ENCODE measurements around the gene STAT5A.
"Not testable (repeated sequence)": the region's sequence is repeated elsewhere in the genome, so short reads cannot be mapped to it uniquely, and the experiment has no call there.

The STAT5A gene

DNA sequence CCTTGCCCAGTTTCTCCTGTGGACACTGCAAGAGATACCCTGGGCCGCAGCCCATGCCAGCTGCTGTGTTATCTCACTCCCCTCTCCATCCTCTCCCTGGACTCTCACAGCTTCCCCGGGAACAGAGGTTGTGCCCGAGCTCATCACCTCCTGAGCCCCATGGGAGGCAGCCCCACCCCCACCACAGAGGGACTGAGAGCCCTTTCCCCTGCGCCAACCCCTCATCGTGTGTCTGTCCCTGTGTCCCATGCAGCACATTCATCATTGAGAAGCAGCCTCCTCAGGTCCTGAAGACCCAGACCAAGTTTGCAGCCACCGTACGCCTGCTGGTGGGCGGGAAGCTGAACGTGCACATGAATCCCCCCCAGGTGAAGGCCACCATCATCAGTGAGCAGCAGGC, 12.7 kb downstream of the STAT5A start:
- Histone ChIP-seq H3K4me3 (replicated peaks; ENCODE audit: insufficient read depth, low read length) (no peak overlapping the region), H3K27me3 (ENCODE audit: insufficient read depth, poor library complexity, severe bottlenecking) (no peaks in the 10 kb centered on the region), H3K27ac (replicated peaks) (no peak overlapping the region)
- no peak for DNase-seq (ENCODE audit: low read depth in 1 of 2, low spot score in 1 of 2)
- no peak for TF ChIP-seq SPI1 (IDR thresholded peaks at IDR 0.05; ENCODE audit: borderline replicate concordance, low read depth)
- TF ChIP-seq GABPA (IDR thresholded peaks at IDR 0.05; ENCODE audit: low read depth): no peak
- TF ChIP-seq POLR2AphosphoS5 (IDR thresholded peaks at IDR 0.05; ENCODE audit: low read depth): no peak
- TF ChIP-seq, protein P1, sequence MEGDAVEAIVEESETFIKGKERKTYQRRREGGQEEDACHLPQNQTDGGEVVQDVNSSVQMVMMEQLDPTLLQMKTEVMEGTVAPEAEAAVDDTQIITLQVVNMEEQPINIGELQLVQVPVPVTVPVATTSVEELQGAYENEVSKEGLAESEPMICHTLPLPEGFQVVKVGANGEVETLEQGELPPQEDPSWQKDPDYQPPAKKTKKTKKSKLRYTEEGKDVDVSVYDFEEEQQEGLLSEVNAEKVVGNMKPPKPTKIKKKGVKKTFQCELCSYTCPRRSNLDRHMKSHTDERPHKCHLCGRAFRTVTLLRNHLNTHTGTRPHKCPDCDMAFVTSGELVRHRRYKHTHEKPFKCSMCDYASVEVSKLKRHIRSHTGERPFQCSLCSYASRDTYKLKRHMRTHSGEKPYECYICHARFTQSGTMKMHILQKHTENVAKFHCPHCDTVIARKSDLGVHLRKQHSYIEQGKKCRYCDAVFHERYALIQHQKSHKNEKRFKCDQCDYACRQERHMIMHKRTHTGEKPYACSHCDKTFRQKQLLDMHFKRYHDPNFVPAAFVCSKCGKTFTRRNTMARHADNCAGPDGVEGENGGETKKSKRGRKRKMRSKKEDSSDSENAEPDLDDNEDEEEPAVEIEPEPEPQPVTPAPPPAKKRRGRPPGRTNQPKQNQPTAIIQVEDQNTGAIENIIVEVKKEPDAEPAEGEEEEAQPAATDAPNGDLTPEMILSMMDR (IDR thresholded peaks at IDR 0.05; ENCODE audit: insufficient read depth, low read length): no peak
- TF ChIP-seq, protein P2, sequence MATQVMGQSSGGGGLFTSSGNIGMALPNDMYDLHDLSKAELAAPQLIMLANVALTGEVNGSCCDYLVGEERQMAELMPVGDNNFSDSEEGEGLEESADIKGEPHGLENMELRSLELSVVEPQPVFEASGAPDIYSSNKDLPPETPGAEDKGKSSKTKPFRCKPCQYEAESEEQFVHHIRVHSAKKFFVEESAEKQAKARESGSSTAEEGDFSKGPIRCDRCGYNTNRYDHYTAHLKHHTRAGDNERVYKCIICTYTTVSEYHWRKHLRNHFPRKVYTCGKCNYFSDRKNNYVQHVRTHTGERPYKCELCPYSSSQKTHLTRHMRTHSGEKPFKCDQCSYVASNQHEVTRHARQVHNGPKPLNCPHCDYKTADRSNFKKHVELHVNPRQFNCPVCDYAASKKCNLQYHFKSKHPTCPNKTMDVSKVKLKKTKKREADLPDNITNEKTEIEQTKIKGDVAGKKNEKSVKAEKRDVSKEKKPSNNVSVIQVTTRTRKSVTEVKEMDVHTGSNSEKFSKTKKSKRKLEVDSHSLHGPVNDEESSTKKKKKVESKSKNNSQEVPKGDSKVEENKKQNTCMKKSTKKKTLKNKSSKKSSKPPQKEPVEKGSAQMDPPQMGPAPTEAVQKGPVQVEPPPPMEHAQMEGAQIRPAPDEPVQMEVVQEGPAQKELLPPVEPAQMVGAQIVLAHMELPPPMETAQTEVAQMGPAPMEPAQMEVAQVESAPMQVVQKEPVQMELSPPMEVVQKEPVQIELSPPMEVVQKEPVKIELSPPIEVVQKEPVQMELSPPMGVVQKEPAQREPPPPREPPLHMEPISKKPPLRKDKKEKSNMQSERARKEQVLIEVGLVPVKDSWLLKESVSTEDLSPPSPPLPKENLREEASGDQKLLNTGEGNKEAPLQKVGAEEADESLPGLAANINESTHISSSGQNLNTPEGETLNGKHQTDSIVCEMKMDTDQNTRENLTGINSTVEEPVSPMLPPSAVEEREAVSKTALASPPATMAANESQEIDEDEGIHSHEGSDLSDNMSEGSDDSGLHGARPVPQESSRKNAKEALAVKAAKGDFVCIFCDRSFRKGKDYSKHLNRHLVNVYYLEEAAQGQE (IDR thresholded peaks at IDR 0.05; ENCODE audit: insufficient replicate concordance, low read depth): no peak

DNA sequence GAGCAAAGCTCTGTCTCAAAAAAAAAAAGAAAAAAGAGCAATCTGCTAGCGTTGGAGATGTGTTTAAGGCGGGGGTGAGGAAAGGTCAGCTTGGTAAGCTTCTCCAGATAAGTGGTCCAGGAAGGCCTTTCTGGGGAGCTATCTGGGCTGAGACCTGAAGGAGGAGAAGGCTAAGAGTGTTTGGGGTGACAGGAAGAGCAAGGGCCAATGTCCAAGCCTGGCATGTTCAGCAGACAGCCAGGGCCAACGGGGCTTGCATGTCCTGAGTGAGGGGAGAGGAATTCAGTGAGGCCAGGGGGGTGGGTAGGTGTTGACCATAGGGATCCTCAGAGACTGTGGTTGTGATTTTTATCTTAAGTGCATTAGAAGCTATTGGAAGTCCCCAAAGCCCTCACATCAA, 15.4 kb downstream of the STAT5A start:
- TF ChIP-seq, protein P2 (IDR thresholded peaks at IDR 0.05; ENCODE audit: insufficient replicate concordance, low read depth): no peak
- no peak for TF ChIP-seq POLR2AphosphoS5 (IDR thresholded peaks at IDR 0.05; ENCODE audit: low read depth)
- TF ChIP-seq, protein P1 (IDR thresholded peaks at IDR 0.05; ENCODE audit: insufficient read depth, low read length): no peak
- TF ChIP-seq SPI1 (IDR thresholded peaks at IDR 0.05; ENCODE audit: borderline replicate concordance, low read depth): no peak
- TF ChIP-seq GABPA (IDR thresholded peaks at IDR 0.05; ENCODE audit: low read depth): no peak
- Histone ChIP-seq H3K27ac (replicated peaks) (no peak overlapping the region), H3K4me3 (replicated peaks; ENCODE audit: insufficient read depth, low read length) (no peak overlapping the region), H3K27me3 (ENCODE audit: insufficient read depth, poor library complexity, severe bottlenecking) (no peaks in the 10 kb centered on the region)
- no peak for DNase-seq (ENCODE audit: low read depth in 1 of 2, low spot score in 1 of 2)

DNA sequence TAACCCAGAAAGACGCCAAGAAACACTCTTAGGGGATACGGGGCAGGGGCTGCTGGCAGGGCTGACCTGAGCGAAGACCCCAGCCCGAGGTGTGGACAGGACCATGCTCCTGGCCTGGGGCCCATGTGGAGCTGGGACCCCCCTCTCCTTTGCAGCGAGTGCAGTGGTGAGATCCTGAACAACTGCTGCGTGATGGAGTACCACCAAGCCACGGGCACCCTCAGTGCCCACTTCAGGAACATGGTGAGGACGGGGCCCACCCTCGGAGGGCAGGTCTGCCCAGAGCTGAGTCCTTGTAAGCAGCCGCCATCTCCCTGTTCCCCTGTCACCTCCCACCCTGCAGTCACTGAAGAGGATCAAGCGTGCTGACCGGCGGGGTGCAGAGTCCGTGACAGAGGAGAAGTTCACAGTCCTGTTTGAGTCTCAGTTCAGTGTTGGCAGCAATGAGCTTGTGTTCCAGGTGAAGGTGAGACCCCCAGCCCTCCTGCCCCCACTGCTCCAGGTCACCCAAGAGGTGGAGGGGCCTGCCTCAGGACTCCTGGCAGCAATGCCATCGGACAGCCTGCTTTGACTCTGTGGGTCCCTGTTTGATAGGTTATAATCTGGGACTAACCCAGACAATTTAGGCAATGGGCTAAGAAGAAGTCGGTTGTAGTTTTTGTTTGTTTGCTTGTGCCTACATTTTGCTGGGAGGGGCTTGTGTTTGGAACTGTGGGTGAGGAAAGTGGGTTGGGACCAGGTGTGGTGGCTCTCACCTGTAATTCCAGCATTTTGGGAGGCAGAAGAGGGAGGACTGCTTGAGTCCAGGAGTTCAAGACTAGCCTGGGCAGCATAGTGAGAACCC, 16.1 kb downstream of the STAT5A start:
- Histone ChIP-seq H3K4me3 (replicated peaks; ENCODE audit: insufficient read depth, low read length) (no peak overlapping the region), H3K27ac (replicated peaks) (no peak overlapping the region), H3K27me3 (ENCODE audit: insufficient read depth, poor library complexity, severe bottlenecking) (no peaks in the 10 kb centered on the region)
- no peak for TF ChIP-seq POLR2AphosphoS5 (IDR thresholded peaks at IDR 0.05; ENCODE audit: low read depth)
- TF ChIP-seq GABPA (IDR thresholded peaks at IDR 0.05; ENCODE audit: low read depth): no peak
- no peak for TF ChIP-seq SPI1 (IDR thresholded peaks at IDR 0.05; ENCODE audit: borderline replicate concordance, low read depth)
- TF ChIP-seq, protein P1 (IDR thresholded peaks at IDR 0.05; ENCODE audit: insufficient read depth, low read length): no peak
- TF ChIP-seq, protein P2 (IDR thresholded peaks at IDR 0.05; ENCODE audit: insufficient replicate concordance, low read depth): no peak
- DNase-seq (ENCODE audit: low read depth in 1 of 2, low spot score in 1 of 2): no peak

DNA sequence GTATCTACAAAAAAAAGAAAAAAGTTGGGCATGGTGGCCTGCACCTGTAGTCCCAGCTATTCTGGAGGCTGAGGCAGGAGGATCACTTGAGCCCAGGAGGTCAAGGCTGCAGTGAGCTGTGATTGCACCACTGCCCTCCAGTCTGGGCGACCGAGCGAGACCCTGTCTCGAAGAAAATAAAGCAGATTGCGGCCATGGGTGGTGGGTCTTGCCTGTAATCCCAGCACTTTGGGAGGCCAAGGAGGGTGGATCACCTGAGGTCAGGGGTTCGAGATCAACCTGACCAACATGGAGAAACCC, 16.7 kb downstream of the STAT5A start:
- not testable (repeated sequence) for DNase-seq (ENCODE audit: low read depth in 1 of 2, low spot score in 1 of 2); H3K27ac ChIP-seq (replicated peaks); H3K4me3 ChIP-seq (replicated peaks; ENCODE audit: insufficient read depth, low read length); H3K27me3 ChIP-seq (ENCODE audit: insufficient read depth, poor library complexity, severe bottlenecking)
